ENCODE results near the gene ATP6V0C. TPM values are rescaled to one million over a fixed set of nuclear protein-coding genes. Genes with fewer than 3 reads are reported as not detected.

Gene ATP6V0C
- total RNA-seq, 1 donor from 2014 or later, result 150 TPM

Small RNA genes lying within 50 kb of the gene (microRNA-seq; reads per million reads assigned to microRNA genes)
- gene MIR3178 (ENCODE audit: borderline number of aligned reads) (not detected), gene MIR6768 (ENCODE audit: borderline number of aligned reads) (not detected)

Other genes starting within 250 kb of the ATP6V0C start
- 113 TPM for gene RNPS1, start 245.8 kb upstream of the ATP6V0C start, total RNA-seq
- 7.7 TPM for gene ABCA3, start 173.2 kb upstream of the ATP6V0C start, total RNA-seq
- gene CCNF, start 84.5 kb upstream of the ATP6V0C start, total RNA-seq, result 1.1 TPM
- gene TEDC2, start 53.8 kb upstream of the ATP6V0C start, total RNA-seq, result 0.67 TPM
- 0.52 TPM for gene NTN3, start 42.7 kb upstream of the ATP6V0C start, total RNA-seq
- 15.4 TPM for gene TBC1D24, start 38.8 kb upstream of the ATP6V0C start, total RNA-seq
- 15.8 TPM for gene AMDHD2, start 6.4 kb downstream of the ATP6V0C start, total RNA-seq
- gene CEMP1, start 17.5 kb downstream of the ATP6V0C start, total RNA-seq, result not detected
- gene PDPK1, start 24.1 kb downstream of the ATP6V0C start, total RNA-seq, result 43.1 TPM
- gene KCTD5, start 168.6 kb downstream of the ATP6V0C start, total RNA-seq, result 10.4 TPM
- 0.12 TPM for gene PRSS27, start 206.3 kb downstream of the ATP6V0C start, total RNA-seq
- 292 TPM for gene SRRM2, start 238.7 kb downstream of the ATP6V0C start, total RNA-seq

All from left ventricle myocardium superior (tissue), 1 donor.